ENCODE results near the gene MAP3K6.

The MAP3K6 gene

GRCh38 chr1:27342391-27342777 is 24.4 kb downstream of the MAP3K6 start:
- peak overlapping the region; percentile 57 for H3K4ac ChIP-seq (ENCODE audit: low read length)
- H3K4me2 ChIP-seq (ENCODE audit: insufficient read depth, low read length, poor library complexity, severe bottlenecking), result no peak overlapping the region
- no peak for DNase-seq (ENCODE audit: low spot score)
- no CpG with 5 or more reads among the region's 8 CpGs for whole genome bisulfite sequencing, 2 donors (ENCODE audit: extremely low coverage in 2 of 2, insufficient read length in 2 of 2, insufficient replicate concordance in 1 of 2)
- H3K18ac ChIP-seq (ENCODE audit: low read length), result peak overlapping the region; percentile 92
- H4K91ac ChIP-seq (ENCODE audit: low read depth, low read length, poor library complexity), result peak overlapping the region; percentile 47
- peak overlapping the region; percentile 58 for H2AK5ac ChIP-seq (ENCODE audit: low read depth, low read length)
- H3K27ac ChIP-seq (replicated peaks; ENCODE audit: low read length), result no peak overlapping the region
- peak overlapping the region; percentile 95 for H2BK15ac ChIP-seq (ENCODE audit: low read length)
- H3K79me1 ChIP-seq (ENCODE audit: low read depth, low read length), result no peaks in the 10 kb centered on the region
- H3K36me3 ChIP-seq (replicated peaks in 1 of 2; ENCODE audit: control insufficient read depth in 2 of 2, insufficient read depth in 2 of 2, low read length in 2 of 2), result peaks cover 0 to 3% of the 10 kb centered on the region in 2 donors
- H3K23ac ChIP-seq (ENCODE audit: low read depth, low read length, poor library complexity), result peak overlapping the region; percentile 80
- H3K14ac ChIP-seq (ENCODE audit: low read length), result peak overlapping the region; percentile 26
- H2BK120ac ChIP-seq (ENCODE audit: low read depth, low read length), result peak overlapping the region; percentile 10
- peak overlapping the region in 1 of 2 donors; percentile 69 for H3K4me3 ChIP-seq (ENCODE audit: low read length in 2 of 2)
- H2AFZ ChIP-seq (ENCODE audit: low read length), result peak overlapping the region; percentile 72
- peaks cover 37 to 40% of the 10 kb centered on the region in 2 donors for H3K4me1 ChIP-seq (ENCODE audit: control insufficient read depth in 2 of 2, insufficient read depth in 1 of 2, low read depth in 1 of 2, low read length in 2 of 2)
- no peaks in the 10 kb centered on the region for H3K9me3 ChIP-seq (replicated peaks in 1 of 2; ENCODE audit: control insufficient read depth in 2 of 2, insufficient read depth in 1 of 2, low read depth in 1 of 2, low read length in 2 of 2)
- peak overlapping the region; percentile 53 for H3K9ac ChIP-seq (ENCODE audit: low read depth, low read length, poor library complexity)
- peak overlapping the region; percentile 27 for H2BK5ac ChIP-seq (ENCODE audit: low read length)
- peak overlapping the region; percentile 91 for H2BK12ac ChIP-seq (ENCODE audit: low read length)
- no peaks in the 10 kb centered on the region for H3K27me3 ChIP-seq (ENCODE audit: control insufficient read depth in 3 of 3, insufficient read depth in 3 of 3, low read depth in 1 of 3, low read length in 3 of 3)
- no peak overlapping the region for H4K8ac ChIP-seq (ENCODE audit: low read depth, low read length)

GRCh38 chr1:27341525-27342252 is 25.1 kb downstream of the MAP3K6 start, which contains the start of gene SYTL1:
TSS of gene SYTL1 (plus strand) at chr1:27342022. CDS start at chr1:27345335, 3,313 bp downstream.
- no peak within 1 kb of the TSS for H4K8ac ChIP-seq (ENCODE audit: low read depth, low read length)
- H3K9me3 ChIP-seq (replicated peaks in 1 of 2; ENCODE audit: control insufficient read depth in 2 of 2, insufficient read depth in 1 of 2, low read depth in 1 of 2, low read length in 2 of 2), result no peaks in the 10 kb centered on the region
- H4K91ac ChIP-seq (ENCODE audit: low read depth, low read length, poor library complexity), result peak within 1 kb of the TSS; percentile 47
- H3K4me2 ChIP-seq (ENCODE audit: insufficient read depth, low read length, poor library complexity, severe bottlenecking), result peak within 1 kb of the TSS; percentile 63
- H2BK15ac ChIP-seq (ENCODE audit: low read length), result peak within 1 kb of the TSS; percentile 95
- peak within 1 kb of the TSS; percentile 91 for H2BK12ac ChIP-seq (ENCODE audit: low read length)
- H3K18ac ChIP-seq (ENCODE audit: low read length), result peak within 1 kb of the TSS; percentile 92
- no peaks in the 10 kb centered on the region for H3K27me3 ChIP-seq (ENCODE audit: control insufficient read depth in 3 of 3, insufficient read depth in 3 of 3, low read depth in 1 of 3, low read length in 3 of 3)
- H3K23ac ChIP-seq (ENCODE audit: low read depth, low read length, poor library complexity), result peak within 1 kb of the TSS; percentile 80
- peaks cover 37 to 40% of the 10 kb centered on the region in 2 donors for H3K4me1 ChIP-seq (ENCODE audit: control insufficient read depth in 2 of 2, insufficient read depth in 1 of 2, low read depth in 1 of 2, low read length in 2 of 2)
- H2BK120ac ChIP-seq (ENCODE audit: low read depth, low read length), result peak within 1 kb of the TSS; percentile 10
- H3K27ac ChIP-seq (replicated peaks; ENCODE audit: low read length), result peak within 1 kb of the TSS; percentile 16
- DNase-seq (ENCODE audit: low spot score), result no peak
- peaks cover 2 to 3% of the 10 kb centered on the region in 2 donors for H3K36me3 ChIP-seq (replicated peaks in 1 of 2; ENCODE audit: control insufficient read depth in 2 of 2, insufficient read depth in 2 of 2, low read length in 2 of 2)
- WGBS, 2 donors (ENCODE audit: extremely low coverage in 2 of 2, insufficient read length in 2 of 2, insufficient replicate concordance in 1 of 2), result no CpG with 5 or more reads among the region's 22 CpGs
- H2BK5ac ChIP-seq (ENCODE audit: low read length), result peak within 1 kb of the TSS; percentile 27
- no peaks in the 10 kb centered on the region for H3K79me1 ChIP-seq (ENCODE audit: low read depth, low read length)
- peak within 1 kb of the TSS; percentile 53 for H3K9ac ChIP-seq (ENCODE audit: low read depth, low read length, poor library complexity)
- peak within 1 kb of the TSS; percentile 62 for H3K4ac ChIP-seq (ENCODE audit: low read length)
- peak within 1 kb of the TSS; percentile 90 for H3K14ac ChIP-seq (ENCODE audit: low read length)
- H2AK5ac ChIP-seq (ENCODE audit: low read depth, low read length), result peak within 1 kb of the TSS; percentile 58
- H2AFZ ChIP-seq (ENCODE audit: low read length), result peak within 1 kb of the TSS; percentile 72
- H3K4me3 ChIP-seq (ENCODE audit: low read length in 2 of 2), result peak within 1 kb of the TSS; percentile 24 to 69

- Histone ChIP-seq H3K9me3 (replicated peaks in 1 of 2; ENCODE audit: control insufficient read depth in 2 of 2, insufficient read depth in 1 of 2, low read depth in 1 of 2, low read length in 2 of 2) (no peaks in the 10 kb centered on the region), H2BK15ac (ENCODE audit: low read length) (peak overlapping the region; percentile 62), H4K91ac (ENCODE audit: low read depth, low read length, poor library complexity) (no peak overlapping the region), H3K4me3 (ENCODE audit: low read length in 2 of 2) (no peak overlapping the region), H4K8ac (ENCODE audit: low read depth, low read length) (no peak overlapping the region), H3K18ac (ENCODE audit: low read length) (peak overlapping the region; percentile 86), H3K27ac (replicated peaks; ENCODE audit: low read length) (peak overlapping the region; percentile 55), H2BK5ac (ENCODE audit: low read length) (peak overlapping the region; percentile 79), H3K27me3 (ENCODE audit: control insufficient read depth in 3 of 3, insufficient read depth in 3 of 3, low read depth in 1 of 3, low read length in 3 of 3) (no peaks in the 10 kb centered on the region), H2BK12ac (ENCODE audit: low read length) (peak overlapping the region; percentile 85), H2AK5ac (ENCODE audit: low read depth, low read length) (peak overlapping the region; percentile 95), H3K4ac (ENCODE audit: low read length) (peak overlapping the region; percentile 17), H3K79me1 (ENCODE audit: low read depth, low read length) (no peaks in the 10 kb centered on the region), H3K4me2 (ENCODE audit: insufficient read depth, low read length, poor library complexity, severe bottlenecking) (no peak overlapping the region), H3K14ac (ENCODE audit: low read length) (peak overlapping the region; percentile 78), H2AFZ (ENCODE audit: low read length) (peak overlapping the region; percentile 3), H3K36me3 (replicated peaks in 1 of 2; ENCODE audit: control insufficient read depth in 2 of 2, insufficient read depth in 2 of 2, low read length in 2 of 2) (peaks cover 10 to 28% of the 10 kb centered on the region in 2 donors), H2BK120ac (ENCODE audit: low read depth, low read length) (no peak overlapping the region), H3K23ac (ENCODE audit: low read depth, low read length, poor library complexity) (peak overlapping the region; percentile 75), H3K9ac (ENCODE audit: low read depth, low read length, poor library complexity) (peak overlapping the region; percentile 71), H3K4me1 (ENCODE audit: control insufficient read depth in 2 of 2, insufficient read depth in 1 of 2, low read depth in 1 of 2, low read length in 2 of 2) (peaks cover 37 to 40% of the 10 kb centered on the region in 2 donors)
- WGBS, 2 donors (ENCODE audit: extremely low coverage in 2 of 2, insufficient read length in 2 of 2, insufficient replicate concordance in 1 of 2), result no CpG with 5 or more reads among the region's 5 CpGs
- DNase-seq (ENCODE audit: low spot score), result no peak
Measured at GRCh38 chr1:27339213-27339612, 27.5 kb downstream of the MAP3K6 start.

- Histone ChIP-seq H3K27me3 (ENCODE audit: control insufficient read depth in 3 of 3, insufficient read depth in 3 of 3, low read depth in 1 of 3, low read length in 3 of 3) (no peaks in the 10 kb centered on the region), H3K9ac (ENCODE audit: low read depth, low read length, poor library complexity) (no peak overlapping the region), H3K23ac (ENCODE audit: low read depth, low read length, poor library complexity) (peak overlapping the region; percentile 44), H3K4me2 (ENCODE audit: insufficient read depth, low read length, poor library complexity, severe bottlenecking) (no peak overlapping the region), H3K18ac (ENCODE audit: low read length) (no peak overlapping the region), H4K8ac (ENCODE audit: low read depth, low read length) (no peak overlapping the region), H2AK5ac (ENCODE audit: low read depth, low read length) (no peak overlapping the region), H3K9me3 (replicated peaks in 1 of 2; ENCODE audit: control insufficient read depth in 2 of 2, insufficient read depth in 1 of 2, low read depth in 1 of 2, low read length in 2 of 2) (no peaks in the 10 kb centered on the region), H3K4me1 (ENCODE audit: control insufficient read depth in 2 of 2, insufficient read depth in 1 of 2, low read depth in 1 of 2, low read length in 2 of 2) (peaks cover 37 to 40% of the 10 kb centered on the region in 2 donors), H2AFZ (ENCODE audit: low read length) (peak overlapping the region; percentile 3), H3K4me3 (ENCODE audit: low read length in 2 of 2) (no peak overlapping the region), H3K4ac (ENCODE audit: low read length) (no peak overlapping the region), H2BK12ac (ENCODE audit: low read length) (no peak overlapping the region), H3K36me3 (replicated peaks in 1 of 2; ENCODE audit: control insufficient read depth in 2 of 2, insufficient read depth in 2 of 2, low read length in 2 of 2) (peaks cover 14 to 33% of the 10 kb centered on the region in 2 donors), H3K79me1 (ENCODE audit: low read depth, low read length) (no peaks in the 10 kb centered on the region), H2BK5ac (ENCODE audit: low read length) (peak overlapping the region; percentile 79), H2BK120ac (ENCODE audit: low read depth, low read length) (no peak overlapping the region), H4K91ac (ENCODE audit: low read depth, low read length, poor library complexity) (no peak overlapping the region), H3K14ac (ENCODE audit: low read length) (no peak overlapping the region), H3K27ac (replicated peaks; ENCODE audit: low read length) (peak overlapping the region; percentile 55), H2BK15ac (ENCODE audit: low read length) (no peak overlapping the region)
- no peak for DNase-seq (ENCODE audit: low spot score)
- WGBS, 2 donors (ENCODE audit: extremely low coverage in 2 of 2, insufficient read length in 2 of 2, insufficient replicate concordance in 1 of 2), result no CpG with 5 or more reads among the region's 6 CpGs
Measured at GRCh38 chr1:27338751-27339150, 28.0 kb downstream of the MAP3K6 start.

All from neuronal stem cell (in vitro differentiated cells).